PC-9 (cell line): Measurements from ENCODE around the gene COL4A4. TPM values are rescaled to one million over a fixed set of nuclear protein-coding genes. Genes with fewer than 3 reads are reported as not detected.

ENCODE experiments used
- BruUV-seq: library from RNA; stranded (reverse); fragments of 400-500 nt; replicated peaks from 2 replicates; lab custom pipeline; 2021; lab: Mats Ljungman, UMichigan
- CTCF ChIA-PET: fragments of 300-600 bp; sonication (Branson Sonifier 250); formaldehyde crosslinking; loops from one replicate; lab custom pipeline; 2022; ENCODE audit warnings: antibody characterized with exemption; lab: Charles Lee
- POLR2A ChIA-PET: fragments of 300-600 bp; sonication (Branson Sonifier 250); formaldehyde crosslinking; loops from one replicate; lab custom pipeline; 2022; ENCODE audit warnings: antibody characterized with exemption; ENCODE audit not compliant: unreplicated experiment; lab: Charles Lee
- DNase-seq, 2 experiments: peaks; one replicate each; pipeline versions ENCODE4 v3.0.0 to v3.0.0-alpha.2; 2015 to 2022; ENCODE audit warnings: mixed read lengths in 1 of 2
- H2AFZ ChIP-seq: fragments of 200-600 bp; sonication (generic); 2 replicates; pipeline ENCODE4 v1.8.1; 2017; ENCODE audit warnings: antibody characterized with exemption
- H3F3A ChIP-seq: fragments of 200-600 bp; sonication (generic); 2 replicates; pipeline ENCODE4 v1.8.1; 2017; ENCODE audit warnings: antibody characterized with exemption, mild to moderate bottlenecking, low read depth; ENCODE audit not compliant: insufficient read depth
- H3K27ac ChIP-seq: fragments of 200-600 bp; sonication (generic); 2 replicates; pipeline ENCODE4 v1.6.1; 2016; ENCODE audit warnings: mixed run types
- H3K27me3 ChIP-seq: fragments of 200-600 bp; sonication (generic); 2 replicates; pipeline ENCODE4 v1.6.1; 2016; ENCODE audit warnings: low read depth, mixed run types; ENCODE audit not compliant: insufficient read depth
- H3K36me3 ChIP-seq: fragments of 200-600 bp; sonication (generic); 2 replicates; pipeline ENCODE4 v1.6.1; 2016; ENCODE audit warnings: low read depth, mixed run types
- H3K4me1 ChIP-seq: fragments of 200-600 bp; sonication (generic); replicated peaks from 2 replicates; pipeline ENCODE4 v1.6.1; 2016; ENCODE audit warnings: mixed run types; ENCODE audit not compliant: insufficient read depth
- H3K4me2 ChIP-seq: fragments of 200-600 bp; sonication (generic); 2 replicates; pipeline ENCODE4 v1.6.1; 2017; ENCODE audit warnings: mixed run types
- H3K4me3 ChIP-seq: fragments of 200-600 bp; sonication (generic); 2 replicates; pipeline ENCODE4 v1.6.1; 2016; ENCODE audit warnings: mixed run types
- H3K79me2 ChIP-seq: fragments of 200-600 bp; sonication (generic); 2 replicates; pipeline ENCODE4 v1.6.1; 2017; ENCODE audit warnings: low read depth, mixed run types
- H3K9me2 ChIP-seq: fragments of 200-600 bp; sonication (generic); 2 replicates; pipeline ENCODE4 v1.8.1; 2017; ENCODE audit warnings: mild to moderate bottlenecking; ENCODE audit not compliant: insufficient read depth
- H3K9me3 ChIP-seq: fragments of 200-600 bp; sonication (generic); 2 replicates; pipeline ENCODE4 v1.8.1; 2016; ENCODE audit warnings: low read depth; ENCODE audit not compliant: insufficient read depth
- H4K20me1 ChIP-seq: fragments of 200-600 bp; sonication (generic); 2 replicates; pipeline ENCODE4 v1.8.1; 2017; ENCODE audit not compliant: insufficient read depth
- CTCF ChIP-seq: fragments of 200-600 bp; sonication (generic); conservative IDR thresholded peaks from 2 replicates; pipeline ENCODE4 v1.6.1; 2017; ENCODE audit warnings: mixed run types, antibody characterized with exemption, mild to moderate bottlenecking, moderate library complexity
- EZH2 ChIP-seq: fragments of 200-600 bp; sonication (generic); IDR thresholded peaks from 2 replicates; pipeline ENCODE4 v1.8.0; 2017; ENCODE audit warnings: antibody characterized with exemption, low read depth
- intact Hi-C: fragments of 100-400 bp; cut with micrococcal nuclease; formaldehyde crosslinking; loops from one replicate; pipeline ENCODE4 v1.10.0; 2022; ENCODE audit not compliant: unreplicated experiment
- total RNA-seq: library from RNA; stranded (reverse); gene quantifications from 2 replicates; pipeline ENCODE4 v1.2.3, GENCODE V29; 2021

The COL4A4 gene
- total RNA-seq, 1 experiment from 2014 or later = 5.6 TPM

GRCh38 chr2:227134591-227134990 is 29.4 kb downstream of the COL4A4 start:
- no peak for DNase-seq
- intact Hi-C loops = loop anchor here (5.0 kb wide), 2 partner anchors 193 to 273 kb away; partner anchors contain the start of gene MFF
- no peak for TF ChIP-seq EZH2
- TF ChIP-seq CTCF = no peak
- H2AFZ ChIP-seq = no peak overlapping the region
- H4K20me1 ChIP-seq = no peaks in the 10 kb centered on the region
- H3K36me3 ChIP-seq = no peaks in the 10 kb centered on the region
- POLR2A ChIA-PET = no interaction called here
- H3K9me2 ChIP-seq = no peaks in the 10 kb centered on the region
- H3F3A ChIP-seq = no peaks in the 10 kb centered on the region
- BruUV-seq = no TSS peak
- H3K4me1 ChIP-seq = no peaks in the 10 kb centered on the region
- no peaks in the 10 kb centered on the region for H3K9me3 ChIP-seq
- H3K4me2 ChIP-seq = no peak overlapping the region
- CTCF ChIA-PET = no interaction called here
- no peak overlapping the region for H3K27ac ChIP-seq
- no peaks in the 10 kb centered on the region for H3K79me2 ChIP-seq
- H3K27me3 ChIP-seq = no peaks in the 10 kb centered on the region
- no peak overlapping the region for H3K4me3 ChIP-seq

GRCh38 chr2:227132986-227133385 is 31.0 kb downstream of the COL4A4 start:
- TF ChIP-seq EZH2 = no peak
- no peak for TF ChIP-seq CTCF
- Histone ChIP-seq H3F3A (no peaks in the 10 kb centered on the region), H3K27me3 (no peaks in the 10 kb centered on the region), H3K4me3 (no peak overlapping the region), H3K4me2 (no peak overlapping the region), H2AFZ (no peak overlapping the region), H3K9me3 (no peaks in the 10 kb centered on the region), H3K4me1 (no peaks in the 10 kb centered on the region), H3K9me2 (no peaks in the 10 kb centered on the region), H3K36me3 (no peaks in the 10 kb centered on the region), H4K20me1 (no peaks in the 10 kb centered on the region), H3K27ac (no peak overlapping the region), H3K79me2 (no peaks in the 10 kb centered on the region)
- ChIA-PET POLR2A (interaction anchor here (0.7 kb wide), 1 partner anchor 265 kb away, joined by 18 read pairs; no protein-coding TSS in a partner anchor), CTCF (no interaction called here)
- DNase-seq = no peak
- no TSS peak for BruUV-seq
- intact Hi-C loops = loop anchor here (5.0 kb wide), 2 partner anchors 194 to 274 kb away; partner anchors contain the start of gene MFF

- intact Hi-C loops = loop anchor here (1.0 to 5.0 kb wide), 4 partner anchors 108 to 636 kb away; partner anchors contain the start of gene MFF
- no TSS peak for BruUV-seq
- CTCF ChIA-PET = interaction anchor here (1.0 kb wide), 1 partner anchor 108 kb away, joined by 5 read pairs; no protein-coding TSS in a partner anchor
Observed at GRCh38 chr2:227130636-227131035, 33.4 kb downstream of the COL4A4 start.

More at GRCh38 chr2:227130636-227131035, 33.4 kb downstream of the COL4A4 start:
- Histone ChIP-seq H3K27me3 (no peaks in the 10 kb centered on the region), H3K9me2 (no peaks in the 10 kb centered on the region), H3K9me3 (no peaks in the 10 kb centered on the region), H3K4me1 (no peaks in the 10 kb centered on the region), H3K4me2 (no peak overlapping the region), H4K20me1 (no peaks in the 10 kb centered on the region), H3K36me3 (no peaks in the 10 kb centered on the region), H3F3A (no peaks in the 10 kb centered on the region), H3K27ac (no peak overlapping the region), H3K79me2 (no peaks in the 10 kb centered on the region), H2AFZ (no peak overlapping the region), H3K4me3 (no peak overlapping the region)
- POLR2A ChIA-PET = no interaction called here
- TF ChIP-seq EZH2 = no peak
- TF ChIP-seq CTCF = no peak
- DNase-seq = no peak
